CD1c-positive myeloid dendritic cell (primary cell): ENCODE measurements around the gene CPSF6.

Source experiments
- DNase-seq: peaks from one replicate; pipeline ENCODE4 v3.0.0-alpha.2; 2016; ENCODE audit errors: extremely low spot score

CPSF6 gene

GRCh38 chr12:69321351-69321750 is 82.0 kb downstream of the CPSF6 start:
- DNase-seq: peak; percentile 49
